ENCODE results near the gene NME8. TPM values are rescaled to one million over a fixed set of nuclear protein-coding genes. Genes with fewer than 3 reads are reported as not detected.

The NME8 gene, protein sequence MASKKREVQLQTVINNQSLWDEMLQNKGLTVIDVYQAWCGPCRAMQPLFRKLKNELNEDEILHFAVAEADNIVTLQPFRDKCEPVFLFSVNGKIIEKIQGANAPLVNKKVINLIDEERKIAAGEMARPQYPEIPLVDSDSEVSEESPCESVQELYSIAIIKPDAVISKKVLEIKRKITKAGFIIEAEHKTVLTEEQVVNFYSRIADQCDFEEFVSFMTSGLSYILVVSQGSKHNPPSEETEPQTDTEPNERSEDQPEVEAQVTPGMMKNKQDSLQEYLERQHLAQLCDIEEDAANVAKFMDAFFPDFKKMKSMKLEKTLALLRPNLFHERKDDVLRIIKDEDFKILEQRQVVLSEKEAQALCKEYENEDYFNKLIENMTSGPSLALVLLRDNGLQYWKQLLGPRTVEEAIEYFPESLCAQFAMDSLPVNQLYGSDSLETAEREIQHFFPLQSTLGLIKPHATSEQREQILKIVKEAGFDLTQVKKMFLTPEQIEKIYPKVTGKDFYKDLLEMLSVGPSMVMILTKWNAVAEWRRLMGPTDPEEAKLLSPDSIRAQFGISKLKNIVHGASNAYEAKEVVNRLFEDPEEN
- total RNA-seq (2014; rRNA removed; shearing (Covaris generic)) (0.14 TPM in 1 of 2 replicates, not detected in the other), polyA plus RNA-seq (2016; fragmentation: Nextera tagmentation; extraction: Ambion mirVana) (0.83 and 1.3 TPM in 2 replicates)
- long read RNA-seq = 0 reads

DNA sequence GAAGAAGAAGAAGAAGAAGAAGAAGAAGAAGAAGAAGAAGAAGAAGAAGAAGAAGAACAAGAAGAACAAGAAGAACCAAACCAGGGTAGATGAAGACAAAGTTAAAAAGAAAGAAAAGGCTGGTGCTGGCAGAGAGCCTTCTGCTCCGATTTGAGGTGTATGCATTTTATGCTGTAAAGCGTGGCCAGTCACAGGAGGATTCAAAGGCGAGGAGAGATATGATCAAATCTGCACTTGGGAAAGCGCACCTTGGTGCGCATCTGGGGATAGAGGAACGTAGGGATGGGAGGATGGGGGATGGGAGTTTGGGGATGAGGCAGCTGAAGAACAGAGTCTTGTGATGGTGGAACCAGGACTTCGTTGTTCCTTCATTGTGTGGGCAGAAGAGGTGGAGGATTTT lies at the start of gene NME8:
Gene NME8 (plus strand): TSS at position 301 of the 400 bp plus-strand sequence. CDS start 1,670 bp downstream, outside the sequence.
- no peak within 1 kb of the TSS for H3K4me2 ChIP-seq
- Mint-ChIP-seq H3K9me3 (peaks cover 19% of the 10 kb centered on the region), H3K27me3 (ENCODE audit: insufficient read depth, low read depth, poor library complexity) (peaks cover 2% of the 10 kb centered on the region), H3K36me3 (ENCODE audit: low read depth) (no peaks in the 10 kb centered on the region; the same call in 2 of the 3 replicates), H3K27ac (no peak within 1 kb of the TSS), H3K4me3 (no peak within 1 kb of the TSS), H3K4me1 (no peaks in the 10 kb centered on the region)
- H3K4me3 ChIP-seq = no peak within 1 kb of the TSS
- H4K20me1 ChIP-seq (replicated peaks; ENCODE audit: insufficient read depth) = no peaks in the 10 kb centered on the region
- no peaks in the 10 kb centered on the region for H3K27me3 ChIP-seq (ENCODE audit: insufficient read depth)
- TF ChIP-seq NANOG (IDR thresholded peaks at IDR 0.05; ENCODE audit: borderline replicate concordance) (no peak), EZH2 (IDR thresholded peaks at IDR 0.05; ENCODE audit: low read depth, unreplicated experiment) (no peak), EZH2phosphoT487 (IDR thresholded peaks at IDR 0.05; ENCODE audit: unreplicated experiment) (no peak), STAT1 (IDR thresholded peaks at IDR 0.05; ENCODE audit: unreplicated experiment) (no peak), POLR2AphosphoS5 (IDR thresholded peaks at IDR 0.05; ENCODE audit: low read depth) (no peak), JUNB (IDR thresholded peaks at IDR 0.05; ENCODE audit: unreplicated experiment) (no peak), CREB1 (CRISPR knock-in tag; IDR thresholded peaks at IDR 0.05; ENCODE audit: low read depth) (no peak), ZNF331 (CRISPR knock-in tag; IDR thresholded peaks at IDR 0.05; ENCODE audit: low read depth) (no peak), ZNF114 (CRISPR knock-in tag; IDR thresholded peaks at IDR 0.05) (no peak)
- TF ChIP-seq, protein P1, sequence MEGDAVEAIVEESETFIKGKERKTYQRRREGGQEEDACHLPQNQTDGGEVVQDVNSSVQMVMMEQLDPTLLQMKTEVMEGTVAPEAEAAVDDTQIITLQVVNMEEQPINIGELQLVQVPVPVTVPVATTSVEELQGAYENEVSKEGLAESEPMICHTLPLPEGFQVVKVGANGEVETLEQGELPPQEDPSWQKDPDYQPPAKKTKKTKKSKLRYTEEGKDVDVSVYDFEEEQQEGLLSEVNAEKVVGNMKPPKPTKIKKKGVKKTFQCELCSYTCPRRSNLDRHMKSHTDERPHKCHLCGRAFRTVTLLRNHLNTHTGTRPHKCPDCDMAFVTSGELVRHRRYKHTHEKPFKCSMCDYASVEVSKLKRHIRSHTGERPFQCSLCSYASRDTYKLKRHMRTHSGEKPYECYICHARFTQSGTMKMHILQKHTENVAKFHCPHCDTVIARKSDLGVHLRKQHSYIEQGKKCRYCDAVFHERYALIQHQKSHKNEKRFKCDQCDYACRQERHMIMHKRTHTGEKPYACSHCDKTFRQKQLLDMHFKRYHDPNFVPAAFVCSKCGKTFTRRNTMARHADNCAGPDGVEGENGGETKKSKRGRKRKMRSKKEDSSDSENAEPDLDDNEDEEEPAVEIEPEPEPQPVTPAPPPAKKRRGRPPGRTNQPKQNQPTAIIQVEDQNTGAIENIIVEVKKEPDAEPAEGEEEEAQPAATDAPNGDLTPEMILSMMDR (conservative IDR thresholded peaks at IDR 0.05; ENCODE audit: low read depth in 2 of 2) = no peak
- TF ChIP-seq, protein P2, sequence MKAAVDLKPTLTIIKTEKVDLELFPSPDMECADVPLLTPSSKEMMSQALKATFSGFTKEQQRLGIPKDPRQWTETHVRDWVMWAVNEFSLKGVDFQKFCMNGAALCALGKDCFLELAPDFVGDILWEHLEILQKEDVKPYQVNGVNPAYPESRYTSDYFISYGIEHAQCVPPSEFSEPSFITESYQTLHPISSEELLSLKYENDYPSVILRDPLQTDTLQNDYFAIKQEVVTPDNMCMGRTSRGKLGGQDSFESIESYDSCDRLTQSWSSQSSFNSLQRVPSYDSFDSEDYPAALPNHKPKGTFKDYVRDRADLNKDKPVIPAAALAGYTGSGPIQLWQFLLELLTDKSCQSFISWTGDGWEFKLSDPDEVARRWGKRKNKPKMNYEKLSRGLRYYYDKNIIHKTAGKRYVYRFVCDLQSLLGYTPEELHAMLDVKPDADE (IDR thresholded peaks at IDR 0.05) = no peak
- TF ChIP-seq, protein P3, sequence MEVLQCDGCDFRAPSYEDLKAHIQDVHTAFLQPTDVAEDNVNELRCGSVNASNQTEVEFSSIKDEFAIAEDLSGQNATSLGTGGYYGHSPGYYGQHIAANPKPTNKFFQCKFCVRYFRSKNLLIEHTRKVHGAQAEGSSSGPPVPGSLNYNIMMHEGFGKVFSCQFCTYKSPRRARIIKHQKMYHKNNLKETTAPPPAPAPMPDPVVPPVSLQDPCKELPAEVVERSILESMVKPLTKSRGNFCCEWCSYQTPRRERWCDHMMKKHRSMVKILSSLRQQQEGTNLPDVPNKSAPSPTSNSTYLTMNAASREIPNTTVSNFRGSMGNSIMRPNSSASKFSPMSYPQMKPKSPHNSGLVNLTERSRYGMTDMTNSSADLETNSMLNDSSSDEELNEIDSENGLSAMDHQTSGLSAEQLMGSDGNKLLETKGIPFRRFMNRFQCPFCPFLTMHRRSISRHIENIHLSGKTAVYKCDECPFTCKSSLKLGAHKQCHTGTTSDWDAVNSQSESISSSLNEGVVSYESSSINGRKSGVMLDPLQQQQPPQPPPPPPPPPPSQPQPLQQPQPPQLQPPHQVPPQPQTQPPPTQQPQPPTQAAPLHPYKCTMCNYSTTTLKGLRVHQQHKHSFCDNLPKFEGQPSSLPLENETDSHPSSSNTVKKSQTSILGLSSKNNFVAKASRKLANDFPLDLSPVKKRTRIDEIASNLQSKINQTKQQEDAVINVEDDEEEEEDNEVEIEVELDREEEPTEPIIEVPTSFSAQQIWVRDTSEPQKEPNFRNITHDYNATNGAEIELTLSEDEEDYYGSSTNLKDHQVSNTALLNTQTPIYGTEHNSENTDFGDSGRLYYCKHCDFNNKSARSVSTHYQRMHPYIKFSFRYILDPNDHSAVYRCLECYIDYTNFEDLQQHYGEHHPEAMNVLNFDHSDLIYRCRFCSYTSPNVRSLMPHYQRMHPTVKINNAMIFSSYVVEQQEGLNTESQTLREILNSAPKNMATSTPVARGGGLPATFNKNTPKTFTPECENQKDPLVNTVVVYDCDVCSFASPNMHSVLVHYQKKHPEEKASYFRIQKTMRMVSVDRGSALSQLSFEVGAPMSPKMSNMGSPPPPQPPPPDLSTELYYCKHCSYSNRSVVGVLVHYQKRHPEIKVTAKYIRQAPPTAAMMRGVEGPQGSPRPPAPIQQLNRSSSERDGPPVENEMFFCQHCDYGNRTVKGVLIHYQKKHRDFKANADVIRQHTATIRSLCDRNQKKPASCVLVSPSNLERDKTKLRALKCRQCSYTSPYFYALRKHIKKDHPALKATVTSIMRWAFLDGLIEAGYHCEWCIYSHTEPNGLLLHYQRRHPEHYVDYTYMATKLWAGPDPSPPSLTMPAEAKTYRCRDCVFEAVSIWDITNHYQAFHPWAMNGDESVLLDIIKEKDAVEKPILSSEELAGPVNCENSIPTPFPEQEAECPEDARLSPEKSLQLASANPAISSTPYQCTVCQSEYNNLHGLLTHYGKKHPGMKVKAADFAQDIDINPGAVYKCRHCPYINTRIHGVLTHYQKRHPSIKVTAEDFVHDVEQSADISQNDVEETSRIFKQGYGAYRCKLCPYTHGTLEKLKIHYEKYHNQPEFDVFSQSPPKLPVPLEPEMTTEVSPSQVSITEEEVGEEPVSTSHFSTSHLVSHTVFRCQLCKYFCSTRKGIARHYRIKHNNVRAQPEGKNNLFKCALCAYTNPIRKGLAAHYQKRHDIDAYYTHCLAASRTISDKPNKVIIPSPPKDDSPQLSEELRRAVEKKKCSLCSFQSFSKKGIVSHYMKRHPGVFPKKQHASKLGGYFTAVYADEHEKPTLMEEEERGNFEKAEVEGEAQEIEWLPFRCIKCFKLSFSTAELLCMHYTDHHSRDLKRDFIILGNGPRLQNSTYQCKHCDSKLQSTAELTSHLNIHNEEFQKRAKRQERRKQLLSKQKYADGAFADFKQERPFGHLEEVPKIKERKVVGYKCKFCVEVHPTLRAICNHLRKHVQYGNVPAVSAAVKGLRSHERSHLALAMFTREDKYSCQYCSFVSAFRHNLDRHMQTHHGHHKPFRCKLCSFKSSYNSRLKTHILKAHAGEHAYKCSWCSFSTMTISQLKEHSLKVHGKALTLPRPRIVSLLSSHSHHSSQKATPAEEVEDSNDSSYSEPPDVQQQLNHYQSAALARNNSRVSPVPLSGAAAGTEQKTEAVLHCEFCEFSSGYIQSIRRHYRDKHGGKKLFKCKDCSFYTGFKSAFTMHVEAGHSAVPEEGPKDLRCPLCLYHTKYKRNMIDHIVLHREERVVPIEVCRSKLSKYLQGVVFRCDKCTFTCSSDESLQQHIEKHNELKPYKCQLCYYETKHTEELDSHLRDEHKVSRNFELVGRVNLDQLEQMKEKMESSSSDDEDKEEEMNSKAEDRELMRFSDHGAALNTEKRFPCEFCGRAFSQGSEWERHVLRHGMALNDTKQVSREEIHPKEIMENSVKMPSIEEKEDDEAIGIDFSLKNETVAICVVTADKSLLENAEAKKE (CRISPR knock-in tag; IDR thresholded peaks at IDR 0.05) = no peak
- TF ChIP-seq, protein P4, sequence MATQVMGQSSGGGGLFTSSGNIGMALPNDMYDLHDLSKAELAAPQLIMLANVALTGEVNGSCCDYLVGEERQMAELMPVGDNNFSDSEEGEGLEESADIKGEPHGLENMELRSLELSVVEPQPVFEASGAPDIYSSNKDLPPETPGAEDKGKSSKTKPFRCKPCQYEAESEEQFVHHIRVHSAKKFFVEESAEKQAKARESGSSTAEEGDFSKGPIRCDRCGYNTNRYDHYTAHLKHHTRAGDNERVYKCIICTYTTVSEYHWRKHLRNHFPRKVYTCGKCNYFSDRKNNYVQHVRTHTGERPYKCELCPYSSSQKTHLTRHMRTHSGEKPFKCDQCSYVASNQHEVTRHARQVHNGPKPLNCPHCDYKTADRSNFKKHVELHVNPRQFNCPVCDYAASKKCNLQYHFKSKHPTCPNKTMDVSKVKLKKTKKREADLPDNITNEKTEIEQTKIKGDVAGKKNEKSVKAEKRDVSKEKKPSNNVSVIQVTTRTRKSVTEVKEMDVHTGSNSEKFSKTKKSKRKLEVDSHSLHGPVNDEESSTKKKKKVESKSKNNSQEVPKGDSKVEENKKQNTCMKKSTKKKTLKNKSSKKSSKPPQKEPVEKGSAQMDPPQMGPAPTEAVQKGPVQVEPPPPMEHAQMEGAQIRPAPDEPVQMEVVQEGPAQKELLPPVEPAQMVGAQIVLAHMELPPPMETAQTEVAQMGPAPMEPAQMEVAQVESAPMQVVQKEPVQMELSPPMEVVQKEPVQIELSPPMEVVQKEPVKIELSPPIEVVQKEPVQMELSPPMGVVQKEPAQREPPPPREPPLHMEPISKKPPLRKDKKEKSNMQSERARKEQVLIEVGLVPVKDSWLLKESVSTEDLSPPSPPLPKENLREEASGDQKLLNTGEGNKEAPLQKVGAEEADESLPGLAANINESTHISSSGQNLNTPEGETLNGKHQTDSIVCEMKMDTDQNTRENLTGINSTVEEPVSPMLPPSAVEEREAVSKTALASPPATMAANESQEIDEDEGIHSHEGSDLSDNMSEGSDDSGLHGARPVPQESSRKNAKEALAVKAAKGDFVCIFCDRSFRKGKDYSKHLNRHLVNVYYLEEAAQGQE (IDR thresholded peaks at IDR 0.05; ENCODE audit: unreplicated experiment) = no peak
- no peak for DNase-seq (ENCODE audit: low spot score)
- H3K36me3 ChIP-seq (ENCODE audit: insufficient read depth) = no peaks in the 10 kb centered on the region
- no peaks in the 10 kb centered on the region for H3F3A ChIP-seq (replicated peaks; ENCODE audit: low read depth)
- no peak within 1 kb of the TSS for H2AFZ ChIP-seq
- no peaks in the 10 kb centered on the region for H3K79me2 ChIP-seq (replicated peaks; ENCODE audit: insufficient read depth)
- no peak for ATAC-seq
- H3K27ac ChIP-seq (ENCODE audit: low read depth) = no peak within 1 kb of the TSS
- H3K4me1 ChIP-seq (ENCODE audit: insufficient read depth) = no peaks in the 10 kb centered on the region
- H3K9me2 ChIP-seq (ENCODE audit: insufficient read depth) = 0 out of 2 replicates have a peak, but pooled peaks cover 2% of the 10 kb centered on the region

Measured in GM23338 (cell line).